Peyer's patch (tissue), 4 donors: Measurements from ENCODE around the gene TOB1.

Source experiments
- POLR2A ChIP-seq, 2 donors: fragments of 450-650 bp; IDR thresholded peaks; one replicate each; pipeline ENCODE4 v1.5.1; 2017; ENCODE audit warnings: antibody characterized with exemption in 2 of 2, mild to moderate bottlenecking in 2 of 2, moderate library complexity in 2 of 2
- TF ChIP-seq, protein P1 (sequence below), 6 experiments: fragments of 450-650 bp in 4 of 6; fragments of 200-600 bp in 2 of 6; sonication (generic) in 1 of 6; IDR thresholded peaks; one replicate each; pipeline ENCODE4 v1.5.1; 2017 to 2019; ENCODE audit warnings: antibody characterized with exemption in 6 of 6, mild to moderate bottlenecking in 3 of 6, moderate library complexity in 1 of 6

GRCh38 chr17:50837980-50838954 is 27.9 kb downstream of the TOB1 start:
- TF ChIP-seq, protein P1, sequence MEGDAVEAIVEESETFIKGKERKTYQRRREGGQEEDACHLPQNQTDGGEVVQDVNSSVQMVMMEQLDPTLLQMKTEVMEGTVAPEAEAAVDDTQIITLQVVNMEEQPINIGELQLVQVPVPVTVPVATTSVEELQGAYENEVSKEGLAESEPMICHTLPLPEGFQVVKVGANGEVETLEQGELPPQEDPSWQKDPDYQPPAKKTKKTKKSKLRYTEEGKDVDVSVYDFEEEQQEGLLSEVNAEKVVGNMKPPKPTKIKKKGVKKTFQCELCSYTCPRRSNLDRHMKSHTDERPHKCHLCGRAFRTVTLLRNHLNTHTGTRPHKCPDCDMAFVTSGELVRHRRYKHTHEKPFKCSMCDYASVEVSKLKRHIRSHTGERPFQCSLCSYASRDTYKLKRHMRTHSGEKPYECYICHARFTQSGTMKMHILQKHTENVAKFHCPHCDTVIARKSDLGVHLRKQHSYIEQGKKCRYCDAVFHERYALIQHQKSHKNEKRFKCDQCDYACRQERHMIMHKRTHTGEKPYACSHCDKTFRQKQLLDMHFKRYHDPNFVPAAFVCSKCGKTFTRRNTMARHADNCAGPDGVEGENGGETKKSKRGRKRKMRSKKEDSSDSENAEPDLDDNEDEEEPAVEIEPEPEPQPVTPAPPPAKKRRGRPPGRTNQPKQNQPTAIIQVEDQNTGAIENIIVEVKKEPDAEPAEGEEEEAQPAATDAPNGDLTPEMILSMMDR (IDR thresholded peaks at IDR 0.05), result no peak
- TF ChIP-seq POLR2A (IDR thresholded peaks at IDR 0.05), result no peak
